Testis (tissue), 2 donors: ENCODE results near the gene ASB5.

ENCODE experiments used
- CTCF ChIP-seq, 3 experiments: fragments of 450-650 bp in 2 of 3; fragments of 200-600 bp in 1 of 3; sonication (generic) in 1 of 3; IDR thresholded peaks; one replicate each; pipeline ENCODE4 v1.5.1; 2016 to 2019; ENCODE audit warnings: antibody characterized with exemption in 3 of 3, mild to moderate bottlenecking in 2 of 3, moderate library complexity in 1 of 3
- POLR2A ChIP-seq: fragments of 450-650 bp; IDR thresholded peaks from one replicate; pipeline ENCODE4 v1.6.1; 2017; ENCODE audit warnings: antibody characterized with exemption, mild to moderate bottlenecking, moderate library complexity

- TF ChIP-seq CTCF (IDR thresholded peaks at IDR 0.05) = no peak
- TF ChIP-seq POLR2A = no peak
Measured at GRCh38 chr4:176229645-176230044, 39.4 kb downstream of the ASB5 start.
